Mucosa of descending colon (tissue), 3 donors: Measurements from ENCODE around the gene TAF8. TPM values are rescaled to one million over a fixed set of nuclear protein-coding genes. Genes with fewer than 3 reads are reported as not detected.

ENCODE experiments used
- ATAC-seq: fragments of 200-7000 bp; cut with Tn5 transposase; one replicate; pipeline ENCODE4 v1.9.1; 2020; ENCODE audit warnings: mild to moderate bottlenecking, moderate library complexity
- DNase-seq, 3 donors: peaks; one replicate each; pipeline ENCODE4 v3.0.0-alpha.2; 2020
- H3K36me3 ChIP-seq: fragments of 200-600 bp; one replicate; pipeline ENCODE4 v1.8.0; 2021; ENCODE audit warnings: low read depth, mild to moderate bottlenecking
- H3K4me1 ChIP-seq: fragments of 200-600 bp; one replicate; pipeline ENCODE4 v1.8.0; 2021; ENCODE audit warnings: low read depth, mild to moderate bottlenecking
- H3K4me3 ChIP-seq: fragments of 200-600 bp; one replicate; pipeline ENCODE4 v1.8.0; 2021; ENCODE audit warnings: mild to moderate bottlenecking
- H3K9me3 ChIP-seq: fragments of 200-600 bp; one replicate; pipeline ENCODE4 v1.8.0; 2021; ENCODE audit warnings: mild to moderate bottlenecking
- intact Hi-C, 2 donors: fragments of 100-400 bp; cut with DNase I in 1 of 2; cut with micrococcal nuclease in 1 of 2; formaldehyde crosslinking; loops; one replicate each; pipeline versions ENCODE4 v1.11.0 to v1.11.1; 2022; cut with DNase I, micrococcal nuclease
- total RNA-seq, 3 donors: library from RNA; stranded (reverse); fragmentation: NEBNext Ultra II Directional in 2 of 3; extraction: Animal tissue kit (Norgen Biotek cat#: 25700) in 2 of 3; gene quantifications; one replicate each; pipeline versions ENCODE4 v1.2.1 to v1.2.4, GENCODE V29; 2021 to 2023
- TF ChIP-seq, protein P1 (sequence below): fragments of 200-600 bp; IDR thresholded peaks from one replicate; pipeline ENCODE4 v1.8.0; 2022; ENCODE audit warnings: antibody characterized with exemption, mild to moderate bottlenecking
- donor health status: DM: no; HTN: no; CAD: no; lungs with moderate emphysema.
- donor health status: DM: no; HTN: no; CAD: no.
- donor health status: DM: no; HTN: yes; CAD: no.

Gene TAF8
- total RNA-seq, 3 donors from 2014 or later, result 22.1 to 35.2 (median 25.0) TPM

GRCh38 chr6:42120895-42121865, 70.9 kb downstream of the TAF8 start:
- intact Hi-C loops, result no loop called here
- H3K4me3 ChIP-seq, result no peak overlapping the region
- peak; percentile 4 for ATAC-seq
- peak in 1 of 3 donors; percentile 58 for DNase-seq
- TF ChIP-seq, protein P1, sequence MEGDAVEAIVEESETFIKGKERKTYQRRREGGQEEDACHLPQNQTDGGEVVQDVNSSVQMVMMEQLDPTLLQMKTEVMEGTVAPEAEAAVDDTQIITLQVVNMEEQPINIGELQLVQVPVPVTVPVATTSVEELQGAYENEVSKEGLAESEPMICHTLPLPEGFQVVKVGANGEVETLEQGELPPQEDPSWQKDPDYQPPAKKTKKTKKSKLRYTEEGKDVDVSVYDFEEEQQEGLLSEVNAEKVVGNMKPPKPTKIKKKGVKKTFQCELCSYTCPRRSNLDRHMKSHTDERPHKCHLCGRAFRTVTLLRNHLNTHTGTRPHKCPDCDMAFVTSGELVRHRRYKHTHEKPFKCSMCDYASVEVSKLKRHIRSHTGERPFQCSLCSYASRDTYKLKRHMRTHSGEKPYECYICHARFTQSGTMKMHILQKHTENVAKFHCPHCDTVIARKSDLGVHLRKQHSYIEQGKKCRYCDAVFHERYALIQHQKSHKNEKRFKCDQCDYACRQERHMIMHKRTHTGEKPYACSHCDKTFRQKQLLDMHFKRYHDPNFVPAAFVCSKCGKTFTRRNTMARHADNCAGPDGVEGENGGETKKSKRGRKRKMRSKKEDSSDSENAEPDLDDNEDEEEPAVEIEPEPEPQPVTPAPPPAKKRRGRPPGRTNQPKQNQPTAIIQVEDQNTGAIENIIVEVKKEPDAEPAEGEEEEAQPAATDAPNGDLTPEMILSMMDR, result no peak
- H3K36me3 ChIP-seq, result no peaks in the 10 kb centered on the region
- no peaks in the 10 kb centered on the region for H3K9me3 ChIP-seq
- peaks cover 38% of the 10 kb centered on the region for H3K4me1 ChIP-seq

GRCh38 chr6:42123379-42124103, 73.2 kb downstream of the TAF8 start:
- H3K4me3 ChIP-seq, result no peak overlapping the region
- no peaks in the 10 kb centered on the region for H3K36me3 ChIP-seq
- intact Hi-C loops, result no loop called here
- H3K9me3 ChIP-seq, result no peaks in the 10 kb centered on the region
- TF ChIP-seq, protein P1, result no peak
- ATAC-seq (no peak), DNase-seq (no peak)
- peaks cover 20% of the 10 kb centered on the region for H3K4me1 ChIP-seq

DNA sequence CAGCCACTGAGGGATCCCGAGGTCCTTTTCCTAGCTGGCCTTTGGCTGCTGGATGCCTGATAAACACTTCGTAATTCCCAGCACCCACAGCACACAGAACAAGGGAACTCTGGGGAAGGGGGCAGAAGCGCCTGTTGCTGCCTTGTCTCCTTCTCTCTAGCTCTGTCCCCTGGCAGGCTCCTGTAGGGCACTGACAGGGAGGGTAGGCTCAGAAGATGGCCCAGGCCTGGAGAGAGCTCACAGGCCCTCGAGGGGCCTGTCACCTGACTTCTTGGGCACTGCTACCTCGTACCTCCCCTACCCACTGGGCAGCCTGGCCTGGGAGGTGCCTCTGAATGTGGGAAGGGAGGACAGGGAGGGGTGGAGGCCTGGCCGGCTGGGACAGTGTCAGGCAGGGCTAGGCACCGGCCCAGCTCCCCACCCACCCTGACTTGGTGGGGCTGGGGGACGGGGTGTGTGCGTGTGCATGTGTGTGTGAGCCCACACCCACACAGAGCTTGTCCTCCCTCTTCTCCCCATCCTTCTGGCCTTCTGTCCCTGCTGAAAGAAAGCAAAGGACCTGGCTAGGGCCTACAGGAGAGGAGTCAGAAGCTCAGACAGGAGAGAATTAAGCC, 74.0 kb downstream of the TAF8 start:
- intact Hi-C loops, result no loop called here
- ATAC-seq, result peak; percentile 2
- Histone ChIP-seq H3K9me3 (no peaks in the 10 kb centered on the region), H3K4me3 (no peak overlapping the region), H3K36me3 (no peaks in the 10 kb centered on the region), H3K4me1 (peaks cover 19% of the 10 kb centered on the region)
- DNase-seq, result no peak
- TF ChIP-seq, protein P1, result no peak

- peaks cover 15% of the 10 kb centered on the region for H3K4me1 ChIP-seq
- no peaks in the 10 kb centered on the region for H3K9me3 ChIP-seq
- TF ChIP-seq, protein P1, result no peak
- DNase-seq (no peak), ATAC-seq (no peak)
- H3K36me3 ChIP-seq, result no peaks in the 10 kb centered on the region
- no peak overlapping the region for H3K4me3 ChIP-seq
- intact Hi-C loops, result no loop called here
Observed at GRCh38 chr6:42125231-42125630, 74.9 kb downstream of the TAF8 start.

GRCh38 chr6:42125663-42126062, 75.3 kb downstream of the TAF8 start:
- TF ChIP-seq, protein P1, result no peak
- H3K4me1 ChIP-seq, result peaks cover 15% of the 10 kb centered on the region

More at GRCh38 chr6:42125663-42126062, 75.3 kb downstream of the TAF8 start:
- Histone ChIP-seq H3K9me3 (no peaks in the 10 kb centered on the region), H3K4me3 (no peak overlapping the region), H3K36me3 (no peaks in the 10 kb centered on the region)
- DNase-seq (no peak), ATAC-seq (no peak)
- intact Hi-C loops, result no loop called here
